HCT116 (cell line): ENCODE data around the gene FLRT1. TPM values are rescaled to one million over a fixed set of nuclear protein-coding genes. Genes with fewer than 3 reads are reported as not detected.

Source experiments
- ATAC-seq: fragments of 200-7000 bp; cut with Tn5 transposase; 2 replicates; pipeline ENCODE4 v1.9.1; 2020; ENCODE audit warnings: mild to moderate bottlenecking, moderate library complexity
- BruUV-seq: library from RNA; stranded (reverse); fragments of 400-500 nt; replicated peaks from 2 replicates; lab custom pipeline; 2021; lab: Mats Ljungman, UMichigan
- CTCF ChIA-PET: fragments of 300-600 bp; sonication (Branson Sonifier 250); formaldehyde crosslinking; loops from one replicate; lab custom pipeline; 2021; ENCODE audit warnings: antibody characterized with exemption; lab: Charles Lee
- POLR2A ChIA-PET: fragments of 300-600, 350-600 bp; sonication (Branson Sonifier 250); formaldehyde crosslinking; loops from one replicate; lab custom pipeline; 2021; ENCODE audit warnings: antibody characterized with exemption; lab: Charles Lee
- RAD21 ChIA-PET, 2 experiments: fragments of 300-600 bp; sonication (Branson Sonifier 250); formaldehyde crosslinking; loops; one replicate each; lab custom pipeline; 2023; ENCODE audit warnings: low total read pairs in 2 of 2; ENCODE audit not compliant: uncharacterized antibody in 2 of 2, unreplicated experiment in 2 of 2, low non-redundant PET in 1 of 2; lab: Charles Lee
- DNase-seq: peaks from one replicate; pipeline ENCODE4 v3.0.0-alpha.2; 2010; ENCODE audit warnings: low read depth, low spot score
- H2AFZ ChIP-seq: fragments of 200-600 bp; shearing (Covaris generic), sonication (generic); 2 replicates; pipeline ENCODE4 v1.6.1; 2017; ENCODE audit warnings: low read depth, mixed run types, mixed read lengths, antibody characterized with exemption, low read length; ENCODE audit not compliant: poor library complexity, severe bottlenecking
- H3K27ac ChIP-seq: 2 replicates; pipeline ENCODE4 v1.5.1; 2012; ENCODE audit warnings: low read depth, low read length
- H3K27me3 ChIP-seq: fragments of 200-600 bp; sonication (generic); 2 replicates; pipeline ENCODE4 v1.6.1; 2016; ENCODE audit warnings: mixed run types, low read length, mixed read lengths; ENCODE audit not compliant: insufficient read depth
- H3K36me3 ChIP-seq, 2 experiments: fragments of 200-500 bp in 1 of 2; fragments of 200-600 bp in 1 of 2; sonication (Bioruptor generic) in 1 of 2; sonication (generic) in 1 of 2; 2 replicates each; pipeline versions ENCODE4 v1.5.1 to v1.6.1; 2014 to 2016; ENCODE audit warnings: low read length in 2 of 2, inconsistent platforms in 1 of 2, mixed read lengths in 1 of 2, mixed run types in 1 of 2; ENCODE audit not compliant: insufficient read depth in 2 of 2, control insufficient read depth in 1 of 2
- H3K4me1 ChIP-seq, 2 experiments: fragments of 200-600 bp in 1 of 2; sonication (generic) in 1 of 2; 2 replicates each; pipeline versions ENCODE4 v1.5.1 to v1.6.1; 2012 to 2017; ENCODE audit warnings: low read length in 2 of 2, inconsistent platforms in 1 of 2, mild to moderate bottlenecking in 1 of 2, mixed read lengths in 1 of 2, mixed run types in 1 of 2, moderate library complexity in 1 of 2; ENCODE audit not compliant: insufficient read depth in 2 of 2, control insufficient read depth in 1 of 2
- H3K4me2 ChIP-seq: fragments of 200-600 bp; sonication (generic); 2 replicates; pipeline ENCODE4 v1.6.1; 2017; ENCODE audit warnings: mixed run types, low read length, mixed read lengths
- H3K4me3 ChIP-seq, 2 experiments: fragments of 200-600 bp in 1 of 2; sonication (generic) in 1 of 2; replicated peaks in 1 of 2; 2 replicates each; pipeline ENCODE4 v1.5.1; 2011 to 2016; ENCODE audit warnings: low read length in 2 of 2, control low read depth in 1 of 2, low read depth in 1 of 2, mild to moderate bottlenecking in 1 of 2, mixed read lengths in 1 of 2, mixed run types in 1 of 2
- H3K79me2 ChIP-seq: fragments of 200-600 bp; sonication (generic); 2 replicates; pipeline ENCODE4 v1.6.1; 2017; ENCODE audit warnings: mild to moderate bottlenecking, mixed run types, low read length, moderate library complexity, mixed read lengths; ENCODE audit not compliant: insufficient read depth
- H3K9ac ChIP-seq: fragments of 200-600 bp; sonication (generic); 2 replicates; pipeline ENCODE4 v1.6.1; 2016; ENCODE audit warnings: low read length, mixed read lengths
- H3K9me2 ChIP-seq: fragments of 200-600 bp; sonication (generic), shearing (Covaris generic); 2 replicates; pipeline ENCODE4 v1.6.1; 2017; ENCODE audit warnings: mixed run types, mild to moderate bottlenecking, moderate library complexity; ENCODE audit not compliant: insufficient read depth
- H3K9me3 ChIP-seq, 2 experiments: fragments of 200-500 bp in 1 of 2; fragments of 200-600 bp in 1 of 2; sonication (Bioruptor generic) in 1 of 2; sonication (generic) in 1 of 2; 2 replicates each; pipeline ENCODE4 v1.6.1; 2014 to 2017; ENCODE audit warnings: low read length in 2 of 2, mixed read lengths in 2 of 2, inconsistent platforms in 1 of 2, low read depth in 1 of 2, mild to moderate bottlenecking in 1 of 2, mixed run types in 1 of 2, moderate library complexity in 1 of 2; ENCODE audit not compliant: control insufficient read depth in 1 of 2, insufficient read depth in 1 of 2
- H4K20me1 ChIP-seq: fragments of 200-600 bp; sonication (generic), shearing (Covaris generic); 2 replicates; pipeline ENCODE4 v1.6.1; 2017; ENCODE audit warnings: mixed run types, mild to moderate bottlenecking, moderate library complexity; ENCODE audit not compliant: insufficient read depth
- CBX3 ChIP-seq: IDR thresholded peaks from 2 replicates; pipeline ENCODE4 v1.6.1; 2012; ENCODE audit warnings: low read depth
- EGR1 ChIP-seq: IDR thresholded peaks from 2 replicates; pipeline ENCODE4 v1.6.1; 2012; ENCODE audit warnings: low read depth
- ELF1 ChIP-seq: IDR thresholded peaks from 2 replicates; pipeline ENCODE4 v1.6.1; 2012; ENCODE audit warnings: low read depth, borderline replicate concordance
- EZH2phosphoT487 ChIP-seq: fragments of 200-600 bp; IDR thresholded peaks from 2 replicates; pipeline ENCODE4 v1.6.1; 2018; ENCODE audit warnings: antibody characterized with exemption, borderline replicate concordance
- POLR2A ChIP-seq: IDR thresholded peaks from 2 replicates; pipeline ENCODE4 v1.7.0; 2011; ENCODE audit warnings: borderline replicate concordance; ENCODE audit not compliant: insufficient read depth, insufficient read length; ENCODE audit errors: extremely low read depth
- RAD21 ChIP-seq: IDR thresholded peaks from 2 replicates; pipeline ENCODE4 v1.6.1; 2012; ENCODE audit warnings: low read depth, mild to moderate bottlenecking
- SP1 ChIP-seq: IDR thresholded peaks from 2 replicates; pipeline ENCODE4 v1.6.1; 2012; ENCODE audit warnings: low read depth
- SRF ChIP-seq: IDR thresholded peaks from 2 replicates; pipeline ENCODE4 v1.6.1; 2012; ENCODE audit warnings: low read depth
- TCF7L2 ChIP-seq: IDR thresholded peaks from 2 replicates; pipeline ENCODE4 v1.7.0; 2011; ENCODE audit warnings: borderline replicate concordance, inconsistent platforms; ENCODE audit not compliant: insufficient read depth, insufficient read length; ENCODE audit errors: extremely low read depth
- YY1 ChIP-seq: IDR thresholded peaks from 2 replicates; pipeline ENCODE4 v1.6.1; 2011; ENCODE audit warnings: low read length, low read depth, moderate library complexity, mild to moderate bottlenecking; ENCODE audit not compliant: insufficient replicate concordance; ENCODE audit errors: extremely low read depth
- ZFX ChIP-seq: fragments of 450-650 bp; IDR thresholded peaks from 2 replicates; pipeline ENCODE4 v1.6.1; 2017
- intact Hi-C: fragments of 100-400 bp; cut with micrococcal nuclease; formaldehyde crosslinking; loops from 2 replicates; pipeline ENCODE4 v1.10.0; 2022
- total RNA-seq: library from RNA; stranded (reverse); gene quantifications from one replicate; pipeline ENCODE4 v1.2.1, GENCODE V29; 2021; ENCODE audit not compliant: unreplicated experiment
- TF ChIP-seq, protein P1 (sequence below), 3 experiments: fragments of 200-600 bp in 1 of 3; sonication (generic) in 1 of 3; IDR thresholded peaks in 2 of 3; conservative IDR thresholded peaks in 1 of 3; 2 replicates each; pipeline ENCODE4 v1.5.1; 2012 to 2017; ENCODE audit warnings: low read depth in 2 of 3, low read length in 2 of 3, antibody characterized with exemption in 1 of 3, borderline replicate concordance in 1 of 3, control low read depth in 1 of 3, mild to moderate bottlenecking in 1 of 3, mixed read lengths in 1 of 3, mixed run types in 1 of 3, moderate library complexity in 1 of 3; ENCODE audit not compliant: insufficient read depth in 1 of 3
- TF ChIP-seq, protein P2 (sequence below): IDR thresholded peaks from 2 replicates; pipeline ENCODE4 v1.6.1; 2012

Gene FLRT1
- total RNA-seq, 1 experiment from 2014 or later, result 0.15 TPM

DNA sequence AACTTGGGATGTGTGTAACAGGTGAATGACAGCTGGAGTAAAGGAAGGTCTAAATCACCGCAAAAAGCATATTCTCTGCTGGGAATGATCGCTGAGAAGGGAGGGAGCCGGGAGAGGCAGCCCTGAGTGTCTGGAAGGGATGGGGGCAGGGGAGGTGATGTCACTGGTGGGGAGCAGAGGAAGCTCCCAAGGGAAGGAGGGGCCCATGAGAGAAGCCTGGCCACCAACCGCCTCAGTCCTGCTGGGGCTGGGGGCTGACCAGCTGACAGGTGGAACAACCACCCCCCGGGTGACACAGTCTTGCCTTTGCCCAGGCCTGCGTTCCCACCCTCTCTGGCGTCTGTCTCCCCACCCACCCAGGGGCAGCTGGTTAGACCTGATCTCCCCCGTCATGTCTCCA is 6.0 kb upstream of the FLRT1 start:
- Histone ChIP-seq H3K4me2 (no peak overlapping the region), H2AFZ (no peak overlapping the region), H3K9ac (no peak overlapping the region), H3K4me3 (no peak overlapping the region), H4K20me1 (no peaks in the 10 kb centered on the region), H3K9me2 (no peaks in the 10 kb centered on the region), H3K4me1 (peaks cover 0 to 11% of the 10 kb centered on the region in 2 experiments; a peak in 2 of 4 replicates), H3K27ac (no peak overlapping the region), H3K27me3 (no peaks in the 10 kb centered on the region), H3K36me3 (no peaks in the 10 kb centered on the region), H3K79me2 (no peaks in the 10 kb centered on the region), H3K9me3 (no peaks in the 10 kb centered on the region)
- ChIA-PET CTCF (no interaction called here), POLR2A (no interaction called here), RAD21 (no interaction called here)
- no TSS peak for BruUV-seq
- ATAC-seq (no peak), DNase-seq (no peak)
- TF ChIP-seq, protein P1, sequence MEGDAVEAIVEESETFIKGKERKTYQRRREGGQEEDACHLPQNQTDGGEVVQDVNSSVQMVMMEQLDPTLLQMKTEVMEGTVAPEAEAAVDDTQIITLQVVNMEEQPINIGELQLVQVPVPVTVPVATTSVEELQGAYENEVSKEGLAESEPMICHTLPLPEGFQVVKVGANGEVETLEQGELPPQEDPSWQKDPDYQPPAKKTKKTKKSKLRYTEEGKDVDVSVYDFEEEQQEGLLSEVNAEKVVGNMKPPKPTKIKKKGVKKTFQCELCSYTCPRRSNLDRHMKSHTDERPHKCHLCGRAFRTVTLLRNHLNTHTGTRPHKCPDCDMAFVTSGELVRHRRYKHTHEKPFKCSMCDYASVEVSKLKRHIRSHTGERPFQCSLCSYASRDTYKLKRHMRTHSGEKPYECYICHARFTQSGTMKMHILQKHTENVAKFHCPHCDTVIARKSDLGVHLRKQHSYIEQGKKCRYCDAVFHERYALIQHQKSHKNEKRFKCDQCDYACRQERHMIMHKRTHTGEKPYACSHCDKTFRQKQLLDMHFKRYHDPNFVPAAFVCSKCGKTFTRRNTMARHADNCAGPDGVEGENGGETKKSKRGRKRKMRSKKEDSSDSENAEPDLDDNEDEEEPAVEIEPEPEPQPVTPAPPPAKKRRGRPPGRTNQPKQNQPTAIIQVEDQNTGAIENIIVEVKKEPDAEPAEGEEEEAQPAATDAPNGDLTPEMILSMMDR (IDR thresholded peaks at IDR 0.05 in 2 of 3, conservative IDR thresholded peaks at IDR 0.05 in 1 of 3; ENCODE audit: borderline replicate concordance in 1 of 3, insufficient read depth in 1 of 3, low read depth in 2 of 3, low read length in 2 of 3), result no peak
- no peak for TF ChIP-seq TCF7L2
- intact Hi-C loops, result no loop called here

- H3K27me3 ChIP-seq, result no peaks in the 10 kb centered on the region
- no peak for TF ChIP-seq TCF7L2
- TF ChIP-seq, protein P2, sequence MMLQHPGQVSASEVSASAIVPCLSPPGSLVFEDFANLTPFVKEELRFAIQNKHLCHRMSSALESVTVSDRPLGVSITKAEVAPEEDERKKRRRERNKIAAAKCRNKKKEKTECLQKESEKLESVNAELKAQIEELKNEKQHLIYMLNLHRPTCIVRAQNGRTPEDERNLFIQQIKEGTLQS, result no peak
- TF ChIP-seq RAD21, result no peak
- no peak for TF ChIP-seq YY1
- no peak for TF ChIP-seq SRF
- TF ChIP-seq POLR2A, result no peak
- no peak for TF ChIP-seq ELF1
- TF ChIP-seq CBX3, result no peak
- TF ChIP-seq ZFX, result no peak
- TF ChIP-seq EZH2phosphoT487, result no peak
- no peak for TF ChIP-seq EGR1
- TF ChIP-seq, protein P1 (IDR thresholded peaks at IDR 0.05 in 2 of 3, conservative IDR thresholded peaks at IDR 0.05 in 1 of 3; ENCODE audit: borderline replicate concordance in 1 of 3, insufficient read depth in 1 of 3, low read depth in 2 of 3, low read length in 2 of 3), result no peak
- TF ChIP-seq SP1, result no peak
Measured at GRCh38 chr11:64031001-64031400, 4.7 kb upstream of the FLRT1 start.

More at GRCh38 chr11:64031001-64031400, 4.7 kb upstream of the FLRT1 start:
- Histone ChIP-seq H4K20me1 (no peaks in the 10 kb centered on the region), H3K9me3 (no peaks in the 10 kb centered on the region), H3K79me2 (no peaks in the 10 kb centered on the region), H2AFZ (no peak overlapping the region), H3K36me3 (no peaks in the 10 kb centered on the region), H3K4me3 (no peak overlapping the region), H3K9ac (no peak overlapping the region), H3K9me2 (no peaks in the 10 kb centered on the region), H3K4me2 (no peak overlapping the region), H3K27ac (no peak overlapping the region), H3K4me1 (peaks cover 0 to 3% of the 10 kb centered on the region in 2 experiments; a peak in 1 of 4 replicates)
- RAD21 ChIA-PET, result no interaction called here
- intact Hi-C loops, result no loop called here
- ATAC-seq, result no peak
- POLR2A ChIA-PET, result no interaction called here
- DNase-seq, result no peak
- CTCF ChIA-PET, result no interaction called here
- BruUV-seq, result no TSS peak
